T-cell (primary cell): ENCODE results near the gene NR4A1. TPM values are rescaled to one million over a fixed set of nuclear protein-coding genes. Genes with fewer than 3 reads are reported as not detected.

ENCODE experiments used
- ATAC-seq, 4 experiments: fragments of 200-7000 bp in 3 of 4; fragments of 150-1000 bp in 1 of 4; cut with Tn5 transposase; replicated peaks in 1 of 4; 1 replicate in 3 of 4; 2 replicates in 1 of 4; pipeline ENCODE4 v1.10.0; 2021; ENCODE audit warnings: moderate library complexity in 3 of 4, mild to moderate bottlenecking in 2 of 4, moderate number of reproducible peaks in 1 of 4
- CTCF ChIA-PET, 2 donors: fragments of 300-600 bp; sonication (Branson Sonifier 250); formaldehyde crosslinking; loops; one replicate each; lab custom pipeline; 2022; ENCODE audit warnings: antibody characterized with exemption in 2 of 2; lab: Charles Lee
- POLR2A ChIA-PET, 2 donors: fragments of 300-600 bp; sonication (Branson Sonifier 250); formaldehyde crosslinking; loops; one replicate each; lab custom pipeline; 2022; ENCODE audit warnings: antibody characterized with exemption in 2 of 2; lab: Charles Lee
- DNase-seq, 35 experiments: peaks; one replicate each; pipeline versions ENCODE4 v3.0.0 to v3.0.0-alpha.2; 2013 to 2023
- H3K27ac ChIP-seq: one replicate; pipeline ENCODE4 v1.5.1; 2013; ENCODE audit warnings: low read length
- H3K27me3 ChIP-seq, 2 experiments: replicated peaks in 1 of 2; 1 replicate in 1 of 2; 2 replicates in 1 of 2; pipeline versions ENCODE4 v1.6.1 to v1.7.0; 2013; ENCODE audit warnings: low read length in 1 of 2, mixed read lengths in 1 of 2; ENCODE audit not compliant: control insufficient read depth in 2 of 2, insufficient read depth in 2 of 2; ENCODE audit errors: extremely low read depth in 1 of 2
- H3K36me3 ChIP-seq, 2 donors: 1 replicate in 1 of 2; 2 replicates in 1 of 2; pipeline versions ENCODE4 v1.6.1 to v1.7.0; 2013; ENCODE audit warnings: low read length in 1 of 2; ENCODE audit not compliant: control insufficient read depth in 2 of 2, insufficient read depth in 1 of 2; ENCODE audit errors: extremely low read depth in 1 of 2
- H3K4me1 ChIP-seq, 2 experiments: 1 replicate in 1 of 2; 2 replicates in 1 of 2; pipeline versions ENCODE4 v1.6.1 to v1.7.0; 2013; ENCODE audit warnings: low read length in 2 of 2, mixed read lengths in 1 of 2; ENCODE audit not compliant: insufficient read depth in 2 of 2, control insufficient read depth in 1 of 2; ENCODE audit errors: extremely low read depth in 1 of 2
- H3K4me3 ChIP-seq, 2 donors: 1 replicate in 1 of 2; 2 replicates in 1 of 2; pipeline versions ENCODE4 v1.5.1 to v1.7.0; 2013; ENCODE audit warnings: mild to moderate bottlenecking in 2 of 2, low read length in 1 of 2, moderate library complexity in 1 of 2; ENCODE audit not compliant: control insufficient read depth in 1 of 2; ENCODE audit errors: extremely low read depth in 1 of 2
- H3K9me3 ChIP-seq: 2 replicates; pipeline ENCODE4 v1.7.0; 2013
- H3K27ac Mint-ChIP-seq, 2 donors: one replicate each; pipeline ENCODE4 v1.8.0; 2020 to 2021; ENCODE audit warnings: mild to moderate bottlenecking in 2 of 2, mixed read lengths in 2 of 2
- H3K27me3 Mint-ChIP-seq, 2 donors: one replicate each; pipeline ENCODE4 v1.8.0; 2021 to 2022; ENCODE audit warnings: mixed read lengths in 2 of 2
- H3K36me3 Mint-ChIP-seq: one replicate; pipeline ENCODE4 v1.8.0; 2021; ENCODE audit warnings: mixed read lengths
- H3K4me1 Mint-ChIP-seq, 3 donors: one replicate each; pipeline ENCODE4 v1.8.0; 2020 to 2022; ENCODE audit warnings: mixed read lengths in 3 of 3, mild to moderate bottlenecking in 1 of 3
- H3K4me3 Mint-ChIP-seq, 3 donors: one replicate each; pipeline ENCODE4 v1.8.0; 2020 to 2022; ENCODE audit warnings: mild to moderate bottlenecking in 3 of 3, mixed read lengths in 3 of 3, moderate library complexity in 3 of 3
- H3K9me3 Mint-ChIP-seq, 3 donors: one replicate each; pipeline ENCODE4 v1.8.0; 2020 to 2022; ENCODE audit warnings: mixed read lengths in 3 of 3
- WGBS: methylation state at CpG from one replicate; pipeline ENCODE4 v1.1.5; 2013; ENCODE audit warnings: missing lambda C conversion rate; ENCODE audit not compliant: insufficient coverage; 5-methylcytosine and 5-hydroxymethylcytosine counted together
- total RNA-seq, 35 experiments: library from RNA in 6 of 35; stranded (reverse) in 6 of 35; fragments of 120-200 nt in 1 of 35; gene quantifications; one replicate each; pipeline versions ENCODE4 v1.2.1 to v1.2.4 and lab custom pipeline; 2013 to 2026

Gene NR4A1
- total RNA-seq, 5 donors from 2014 or later (not counting 1 experiment from before 2014, with no cell fraction given), result 5.9 to 103 (median 7.3) TPM

DNA sequence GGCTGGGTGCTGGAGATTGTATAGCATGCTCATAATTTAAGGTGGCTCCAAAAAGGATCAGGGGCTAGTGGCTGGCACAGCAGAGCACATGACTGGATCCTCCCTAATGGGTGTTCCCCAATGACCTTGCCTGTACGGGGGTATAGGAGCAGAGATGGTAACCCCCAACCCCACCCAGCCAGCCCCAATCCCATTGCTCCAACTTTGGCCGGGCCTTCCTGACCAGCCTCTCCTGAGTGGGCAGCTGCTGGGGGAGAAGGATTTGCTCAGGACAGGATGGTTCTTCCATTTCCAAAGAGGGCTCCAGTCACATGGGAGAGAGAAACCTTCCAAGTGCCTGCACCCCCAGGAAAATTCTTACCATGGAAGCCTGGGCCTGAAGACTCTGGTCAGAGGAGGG lies 15.3 kb upstream of the NR4A1 start:
- DNase-seq (no peak), ATAC-seq (no peak)
- peaks cover 32 to 59% (median 41%) of the 10 kb centered on the region in 3 donors for H3K4me1 Mint-ChIP-seq
- H3K27me3 Mint-ChIP-seq, result no peaks in the 10 kb centered on the region
- Histone ChIP-seq H3K4me1 (peaks cover 5 to 41% of the 10 kb centered on the region in 2 experiments), H3K9me3 (no peaks in the 10 kb centered on the region), H3K27ac (no peak overlapping the region), H3K4me3 (no peak overlapping the region), H3K27me3 (peaks cover 0 to 10% of the 10 kb centered on the region in 2 experiments), H3K36me3 (no peaks in the 10 kb centered on the region)
- peak overlapping the region; percentile 57 to 71 (median 70) for H3K4me3 Mint-ChIP-seq
- ChIA-PET POLR2A (interaction anchor here in 1 of 2 donors (1.6 kb wide), 1 partner anchor 15 kb away, joined by 4 read pairs; the partner anchor contains the start of gene NR4A1), CTCF (interaction anchor here (1.0 to 2.0 kb wide), 3 partner anchors 9 to 13 kb away, joined by 3 to 20 read pairs (median 5); no protein-coding TSS in a partner anchor)
- WGBS, result no CpG with 5 or more reads among the region's 2 CpGs
- H3K27ac Mint-ChIP-seq, result no peak overlapping the region
- no peaks in the 10 kb centered on the region for H3K9me3 Mint-ChIP-seq
- H3K36me3 Mint-ChIP-seq, result no peaks in the 10 kb centered on the region

- WGBS, result 2% methylated on average over 50 of the region's 53 CpGs
- no peaks in the 10 kb centered on the region for H3K9me3 ChIP-seq
- DNase-seq (peak in 34 of 35 experiments; percentile 63 to 94 (median 82)), ATAC-seq (peak; percentile 66 to 70 (median 68))
- Mint-ChIP-seq H3K36me3 (no peaks in the 10 kb centered on the region), H3K27ac (no peak overlapping the region), H3K9me3 (no peaks in the 10 kb centered on the region), H3K4me1 (peaks cover 34 to 65% (median 44%) of the 10 kb centered on the region in 3 donors), H3K27me3 (no peaks in the 10 kb centered on the region), H3K4me3 (peak overlapping the region; percentile 44 to 71 (median 70))
- POLR2A ChIA-PET, result interaction anchor here (0.6 to 1.6 kb wide), 4 partner anchors 14 to 87 kb away, joined by 3 to 8 read pairs (median 4); partner anchors contain the start of genes NR4A1 (in 1 of the 2) and TAMALIN (in 1 of the 2)
- peaks cover 5 to 46% of the 10 kb centered on the region in 2 experiments for H3K4me1 ChIP-seq
- H3K36me3 ChIP-seq, result no peaks in the 10 kb centered on the region
- CTCF ChIA-PET, result interaction anchor here (0.5 to 2.0 kb wide), 6 partner anchors 10 to 696 kb away, joined by 3 to 20 read pairs (median 4); no protein-coding TSS in a partner anchor
- peaks cover 0 to 10% of the 10 kb centered on the region in 2 experiments for H3K27me3 ChIP-seq
- H3K27ac ChIP-seq, result peak overlapping the region; percentile 85
- peak overlapping the region; percentile 49 to 51 for H3K4me3 ChIP-seq
Observed at GRCh38 chr12:52036587-52037171, 14.6 kb upstream of the NR4A1 start.

DNA sequence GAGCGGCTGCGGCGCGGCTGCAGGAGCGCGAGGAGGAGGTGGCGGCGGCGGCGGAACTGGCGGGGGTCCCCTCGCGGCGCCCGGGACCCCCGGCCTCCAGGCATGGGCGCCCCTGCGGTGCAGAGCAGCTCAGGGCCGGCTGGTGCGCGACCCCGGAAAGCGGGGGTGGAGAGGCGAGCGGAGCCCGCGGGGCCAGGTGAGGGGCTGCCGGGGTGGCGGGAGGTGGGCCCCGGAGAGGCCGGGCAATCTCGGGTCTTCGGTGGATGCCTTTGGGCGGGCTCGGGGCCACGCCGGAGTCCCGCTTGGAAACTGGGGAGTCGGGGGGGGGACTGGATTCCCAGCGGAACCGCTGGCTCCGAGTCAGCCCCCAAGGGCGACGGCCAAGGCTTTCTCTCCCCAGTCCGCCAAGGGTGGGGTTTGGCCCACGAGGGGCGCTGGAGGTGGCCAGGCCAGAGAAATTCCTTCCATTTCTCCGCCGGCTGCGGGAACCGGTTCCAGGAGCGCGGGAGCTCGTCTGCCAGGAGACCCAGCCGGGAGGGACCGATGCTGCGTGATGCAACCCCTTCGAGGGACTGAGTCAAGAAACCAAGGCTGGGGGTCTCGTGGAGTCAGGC lies 13.9 kb upstream of the NR4A1 start:
- H3K36me3 Mint-ChIP-seq, result no peaks in the 10 kb centered on the region
- no peak overlapping the region for H3K27ac ChIP-seq
- DNase-seq (no peak), ATAC-seq (peak in 1 of 4 experiments; percentile 1)
- peaks cover 0 to 10% of the 10 kb centered on the region in 2 experiments for H3K27me3 ChIP-seq
- peak overlapping the region; percentile 22 to 74 (median 70) for H3K4me3 Mint-ChIP-seq
- peaks cover 9 to 50% of the 10 kb centered on the region in 2 experiments for H3K4me1 ChIP-seq
- H3K9me3 ChIP-seq, result no peaks in the 10 kb centered on the region
- 10% methylated on average over 47 of the region's 59 CpGs for WGBS
- ChIA-PET CTCF (interaction anchor here (0.6 to 2.0 kb wide), 4 partner anchors 12 to 31 kb away, joined by 3 to 20 read pairs (median 3); no protein-coding TSS in a partner anchor), POLR2A (interaction anchor here in 1 of 2 donors (1.0 kb wide), 1 partner anchor 31 kb away, joined by 3 read pairs; the partner anchor contains the start of gene TAMALIN)
- H3K27me3 Mint-ChIP-seq, result no peaks in the 10 kb centered on the region
- H3K27ac Mint-ChIP-seq, result no peak overlapping the region
- H3K9me3 Mint-ChIP-seq, result no peaks in the 10 kb centered on the region
- peaks cover 37 to 67% (median 48%) of the 10 kb centered on the region in 3 donors for H3K4me1 Mint-ChIP-seq
- H3K4me3 ChIP-seq, result peak overlapping the region in 1 of 2 donors; percentile 37
- no peaks in the 10 kb centered on the region for H3K36me3 ChIP-seq

- Mint-ChIP-seq H3K9me3 (no peaks in the 10 kb centered on the region), H3K36me3 (no peaks in the 10 kb centered on the region), H3K4me1 (peaks cover 32 to 65% (median 45%) of the 10 kb centered on the region in 3 donors), H3K27me3 (no peaks in the 10 kb centered on the region), H3K27ac (peak overlapping the region in 1 of 2 donors; percentile 42), H3K4me3 (peak overlapping the region; percentile 22 to 74 (median 70))
- Histone ChIP-seq H3K4me3 (no peak overlapping the region), H3K36me3 (no peaks in the 10 kb centered on the region), H3K9me3 (no peaks in the 10 kb centered on the region), H3K27ac (no peak overlapping the region), H3K4me1 (peaks cover 11 to 50% of the 10 kb centered on the region in 2 experiments), H3K27me3 (peaks cover 0 to 12% of the 10 kb centered on the region in 2 experiments)
- WGBS, result 92% methylated on average over 6 of the region's 6 CpGs
- ChIA-PET POLR2A (interaction anchor here (0.6 to 1.0 kb wide), 2 partner anchors 12 to 54 kb away, joined by 3 to 4 read pairs; no protein-coding TSS in a partner anchor), CTCF (interaction anchor here (0.7 to 2.1 kb wide), 2 partner anchors 9 to 12 kb away, joined by 4 to 6 read pairs; no protein-coding TSS in a partner anchor)
- ATAC-seq (no peak), DNase-seq (no peak)
Observed at GRCh38 chr12:52038447-52038846, 12.8 kb upstream of the NR4A1 start.

GRCh38 chr12:52041035-52041434 lies 10.2 kb upstream of the NR4A1 start:
- no peaks in the 10 kb centered on the region for H3K9me3 ChIP-seq
- Mint-ChIP-seq H3K27ac (no peak overlapping the region), H3K4me3 (no peak overlapping the region), H3K9me3 (no peaks in the 10 kb centered on the region), H3K36me3 (no peaks in the 10 kb centered on the region), H3K27me3 (no peaks in the 10 kb centered on the region), H3K4me1 (peaks cover 20 to 51% (median 29%) of the 10 kb centered on the region in 3 donors)
- ATAC-seq (no peak), DNase-seq (no peak)
- POLR2A ChIA-PET, result interaction anchor here in 1 of 2 donors (0.6 kb wide), 1 partner anchor 19 kb away, joined by 3 read pairs; no protein-coding TSS in a partner anchor
- peaks cover 0 to 23% of the 10 kb centered on the region in 2 experiments for H3K27me3 ChIP-seq
- H3K4me3 ChIP-seq, result no peak overlapping the region
- peaks cover 14 to 45% of the 10 kb centered on the region in 2 experiments for H3K4me1 ChIP-seq
- H3K27ac ChIP-seq, result no peak overlapping the region
- no peaks in the 10 kb centered on the region for H3K36me3 ChIP-seq
- CTCF ChIA-PET, result interaction anchor here in 1 of 2 donors (0.5 to 1.2 kb wide), 3 partner anchors 27 to 79 kb away, joined by 3 to 5 read pairs (median 4); no protein-coding TSS in a partner anchor
- no CpG with 5 or more reads among the region's 3 CpGs for WGBS
